GM12878 (cell line): ENCODE data around the gene ITGB2.

Experiments
- CTCF ChIP-seq, 3 experiments: IDR thresholded peaks in 2 of 3; conservative IDR thresholded peaks in 1 of 3; 2 replicates each; pipeline ENCODE4 v1.5.1; 2011; ENCODE audit warnings: low read depth in 3 of 3, low read length in 3 of 3, mild to moderate bottlenecking in 3 of 3, control low read depth in 2 of 3, moderate library complexity in 2 of 3, inconsistent platforms in 1 of 3, mixed read lengths in 1 of 3; ENCODE audit not compliant: control insufficient read depth in 2 of 3, insufficient read depth in 1 of 3; ENCODE audit errors: extremely low read depth in 1 of 3
- POLR2A ChIP-seq: IDR thresholded peaks from 2 replicates; pipeline ENCODE4 v1.6.1; 2011; ENCODE audit warnings: low read depth, mild to moderate bottlenecking, low read length
- RUNX3 ChIP-seq: IDR thresholded peaks from 2 replicates; pipeline ENCODE4 v1.6.1; 2012; ENCODE audit warnings: low read length, inconsistent platforms
- TBL1XR1 ChIP-seq: IDR thresholded peaks from 2 replicates; pipeline ENCODE4 v1.6.1; 2012; ENCODE audit warnings: low read depth, low read length, improper control_type of control experiment
- ZBTB40 ChIP-seq: fragments of 450-650 bp; IDR thresholded peaks from 2 replicates; pipeline ENCODE4 v1.6.1; 2016; ENCODE audit warnings: mild to moderate bottlenecking, moderate library complexity, borderline replicate concordance

- TF ChIP-seq POLR2A (no peak), CTCF (IDR thresholded peaks at IDR 0.05 in 2 of 3, conservative IDR thresholded peaks at IDR 0.05 in 1 of 3; ENCODE audit: control insufficient read depth in 2 of 3, extremely low read depth in 1 of 3, insufficient read depth in 1 of 3, low read depth in 3 of 3, low read length in 3 of 3) (no peak), RUNX3 (no peak), TBL1XR1 (no peak), ZBTB40 (no peak)
Observed at GRCh38 chr21:44880405-44881197, 40.1 kb downstream of the ITGB2 start.
